Activated CD8-positive, alpha-beta memory T cell treated with anti-CD3 and anti-CD28 coated beads, Interleukin-2, amount 50 U/mL, for 24 hours (primary cell): ENCODE data around the gene TNS1.

Experiments
- DNase-seq: peaks from one replicate; pipeline ENCODE4 v3.0.0-alpha.2; 2020; ENCODE audit errors: extremely low read depth

Gene TNS1

GRCh38 chr2:217998926-217999594, 3.7 kb downstream of the TNS1 start:
- no peak for DNase-seq

GRCh38 chr2:217997510-217997909, 5.3 kb downstream of the TNS1 start:
- DNase-seq, result no peak

- no peak for DNase-seq
Observed at GRCh38 chr2:217996361-217996760, 6.4 kb downstream of the TNS1 start.

- no peak for DNase-seq
Observed at GRCh38 chr2:217995731-217996231, 7.0 kb downstream of the TNS1 start.

- DNase-seq, result no peak
Observed at GRCh38 chr2:217994776-217995274, 8.0 kb downstream of the TNS1 start.

- no peak for DNase-seq
Observed at GRCh38 chr2:217993817-217994463, 8.9 kb downstream of the TNS1 start.

- DNase-seq, result no peak
Observed at GRCh38 chr2:217993138-217993537, 9.7 kb downstream of the TNS1 start.

- no peak for DNase-seq
Observed at GRCh38 chr2:217992061-217992460, 10.7 kb downstream of the TNS1 start.

- no peak for DNase-seq
Observed at GRCh38 chr2:217990791-217991465, 11.9 kb downstream of the TNS1 start.

- DNase-seq, result no peak
Observed at GRCh38 chr2:217990389-217990788, 12.4 kb downstream of the TNS1 start.

- DNase-seq, result no peak
Observed at GRCh38 chr2:217989221-217989948, 13.4 kb downstream of the TNS1 start.

GRCh38 chr2:217988840-217989204, 14.0 kb downstream of the TNS1 start:
- no peak for DNase-seq

- DNase-seq, result peak; percentile 30
Observed at GRCh38 chr2:217988014-217988839, 14.6 kb downstream of the TNS1 start.

GRCh38 chr2:217987391-217987790, 15.4 kb downstream of the TNS1 start:
- no peak for DNase-seq

GRCh38 chr2:217986256-217986961, 16.4 kb downstream of the TNS1 start:
- DNase-seq, result no peak

- no peak for DNase-seq
Observed at GRCh38 chr2:217983276-217984233, 19.2 kb downstream of the TNS1 start.

- DNase-seq, result no peak
Observed at GRCh38 chr2:217981971-217982370, 20.8 kb downstream of the TNS1 start.

GRCh38 chr2:217981084-217981730, 21.6 kb downstream of the TNS1 start:
- DNase-seq, result no peak

GRCh38 chr2:217980591-217980990, 22.2 kb downstream of the TNS1 start:
- no peak for DNase-seq
